RPMI8226 (cell line): Measurements from ENCODE around the gene CDC40.
"Not testable (repeated sequence)": the region's sequence is repeated elsewhere in the genome, so short reads cannot be mapped to it uniquely, and the experiment has no call there.

Experiments used
- DNase-seq: peaks from one replicate; pipeline ENCODE4 v3.0.0-alpha.2; 2015

Gene CDC40

DNA sequence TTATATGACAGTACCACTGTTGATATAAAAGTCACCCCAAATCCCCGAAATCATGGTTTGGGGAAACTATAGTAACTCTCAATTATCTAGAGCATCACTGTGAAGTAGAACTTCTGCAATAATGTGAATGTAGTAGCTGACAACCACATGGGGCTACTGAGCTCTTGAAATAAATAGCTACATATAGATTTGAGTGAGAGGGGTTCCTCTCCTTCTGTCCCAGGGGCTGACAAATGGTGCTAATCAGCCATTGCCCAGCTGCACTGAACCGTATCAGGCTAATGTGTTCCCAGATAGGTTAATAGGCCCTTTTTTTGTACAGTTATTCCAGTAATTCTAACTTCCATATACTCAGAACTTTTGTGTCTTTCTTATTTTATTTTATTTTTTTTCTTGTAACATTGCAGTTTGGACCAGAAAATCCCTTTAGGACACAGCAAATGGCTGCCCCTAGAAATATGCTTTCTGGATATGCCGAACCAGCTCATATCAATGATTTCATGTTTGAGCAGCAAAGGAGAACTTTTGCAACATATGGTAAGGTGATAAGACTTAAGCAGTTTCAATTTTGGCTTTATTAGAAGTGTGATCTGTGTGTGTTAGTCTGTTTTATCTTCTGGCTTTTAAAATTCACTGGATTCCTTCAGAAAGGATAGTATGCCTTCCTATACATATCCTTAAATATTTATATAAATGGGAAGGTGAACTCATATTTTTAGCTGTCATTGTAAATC, 21.1 kb downstream of the CDC40 start:
- no peak for DNase-seq

DNA sequence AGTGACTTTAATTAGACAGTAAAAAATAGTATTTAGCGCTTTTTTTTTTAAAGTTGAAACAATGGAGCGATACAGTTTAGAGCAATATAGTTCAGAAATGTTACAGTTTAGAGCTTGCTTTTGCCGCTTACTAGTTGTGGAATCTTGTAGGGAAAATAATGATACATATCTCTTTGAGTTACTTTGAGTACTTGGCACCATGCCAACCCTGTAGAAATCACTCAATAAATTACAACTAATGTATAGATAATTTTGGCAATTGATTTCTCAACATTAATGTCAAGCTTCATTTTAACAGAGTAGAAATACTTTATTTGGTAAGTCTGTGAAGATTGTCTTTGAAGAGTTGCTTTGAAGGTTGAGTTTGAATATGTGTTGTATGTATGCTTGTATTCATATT, 27.4 kb downstream of the CDC40 start:
- no peak for DNase-seq

DNA sequence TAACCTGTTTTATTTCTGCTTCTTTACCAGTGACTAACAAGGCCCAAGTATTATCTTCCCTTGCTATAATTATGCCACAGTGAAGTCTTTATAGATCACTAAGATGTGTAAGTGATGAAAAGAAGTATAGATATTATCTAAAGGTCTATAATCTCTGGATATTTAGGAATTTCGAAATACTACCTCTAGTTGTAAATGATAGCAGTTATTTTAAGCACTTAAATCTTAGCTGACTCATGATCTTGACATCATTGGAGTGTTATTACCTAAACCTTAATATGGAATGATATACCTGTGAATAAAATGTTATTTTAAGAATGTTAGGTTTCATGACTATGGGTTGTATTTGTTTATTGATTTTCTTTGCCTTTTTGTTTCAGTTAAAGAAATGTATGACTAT, 31.5 kb downstream of the CDC40 start:
- no peak for DNase-seq

- DNase-seq: no peak
Observed at GRCh38 chr6:110214338-110214737, 34.1 kb downstream of the CDC40 start.

GRCh38 chr6:110216140-110216539, 35.9 kb downstream of the CDC40 start:
- no peak for DNase-seq

DNA sequence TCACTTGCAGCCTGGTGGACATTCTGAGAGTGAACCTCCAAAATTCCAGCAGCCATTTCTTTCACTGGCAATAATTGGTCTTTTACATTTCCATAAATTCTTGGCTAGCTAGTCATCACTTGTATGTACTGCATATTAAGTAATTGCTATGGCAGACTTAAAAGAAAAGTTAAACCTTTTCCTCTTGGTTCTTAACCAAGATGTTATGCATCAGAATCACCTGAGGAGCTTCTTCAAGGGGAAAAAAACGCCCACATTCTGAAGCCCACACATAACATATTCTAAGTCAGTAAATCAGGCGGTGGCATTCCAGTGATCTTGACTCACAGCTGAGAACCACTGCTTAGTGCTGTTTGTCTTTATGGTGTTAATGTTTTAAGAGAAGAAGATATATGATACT, 37.0 kb downstream of the CDC40 start:
- DNase-seq: no peak

- no peak for DNase-seq
Observed at GRCh38 chr6:110221738-110222137, 41.5 kb downstream of the CDC40 start.

DNA sequence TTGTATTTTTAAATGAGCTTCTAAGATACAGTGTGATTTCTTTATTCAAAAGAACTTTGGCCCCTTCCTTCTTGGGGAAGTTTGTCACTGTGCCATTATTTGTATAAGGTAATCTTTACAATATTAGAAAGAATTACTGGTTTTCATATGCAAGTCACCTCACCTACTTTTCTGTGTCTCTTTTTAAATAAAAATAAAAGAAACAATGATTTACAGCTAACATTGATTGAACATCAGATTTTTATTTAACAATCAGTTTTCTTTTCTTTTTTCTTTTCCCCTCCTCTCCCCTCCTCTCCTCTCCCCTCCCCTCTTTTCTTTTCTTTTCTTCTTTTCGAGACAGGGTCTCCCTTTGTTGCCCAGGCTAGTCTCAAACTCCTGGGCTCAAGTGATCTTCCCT, 46.0 kb downstream of the CDC40 start:
- DNase-seq: no peak

DNA sequence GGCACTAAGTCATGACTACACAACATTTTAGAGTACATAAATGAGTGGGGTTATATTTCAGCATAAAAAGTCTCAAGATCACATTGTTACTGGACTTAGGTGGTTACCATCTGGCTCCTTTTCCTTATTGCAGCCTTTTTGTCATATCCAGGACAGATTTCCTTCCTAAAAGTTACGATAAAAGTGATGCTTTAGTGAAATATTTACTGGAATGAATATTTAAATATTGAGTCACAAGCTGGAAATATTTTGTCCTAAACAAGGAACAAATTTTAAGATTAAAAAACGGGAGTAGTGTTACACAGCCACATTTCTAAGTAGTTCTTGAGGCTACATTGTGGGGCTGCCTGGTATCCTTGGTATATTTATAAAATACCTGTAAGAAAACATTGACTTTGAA, 52.2 kb downstream of the CDC40 start:
- no peak for DNase-seq

GRCh38 chr6:110233770-110234374, 53.6 kb downstream of the CDC40 start:
- DNase-seq: peak; percentile 26

- not testable (repeated sequence) for DNase-seq
Observed at GRCh38 chr6:110236007-110236406, 55.8 kb downstream of the CDC40 start.

GRCh38 chr6:110239526-110240274, 59.5 kb downstream of the CDC40 start:
- DNase-seq: no peak

- DNase-seq: not testable (repeated sequence)
Observed at GRCh38 chr6:110244621-110245020, 64.4 kb downstream of the CDC40 start.

DNA sequence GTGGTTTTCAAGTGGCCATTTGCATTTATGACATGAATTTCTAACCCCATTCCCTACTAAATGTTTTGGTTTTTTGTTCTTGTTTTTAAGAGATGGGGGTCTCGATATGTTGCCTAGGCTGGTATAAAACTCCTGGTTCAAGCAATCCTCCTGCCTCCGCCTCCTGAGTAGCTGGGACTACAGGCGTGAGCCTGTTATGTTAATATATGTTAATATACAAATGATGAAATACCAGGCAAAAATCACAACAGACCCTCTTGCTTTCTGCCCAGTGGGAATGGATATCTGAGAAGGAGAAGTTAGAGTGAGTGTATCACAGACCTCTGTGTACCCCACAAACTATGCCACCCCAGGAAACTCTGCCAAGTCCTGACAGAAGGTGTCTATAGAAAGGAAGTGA, 66.2 kb downstream of the CDC40 start:
- no peak for DNase-seq

- DNase-seq: no peak
Observed at GRCh38 chr6:110246900-110247546, 66.8 kb downstream of the CDC40 start.

GRCh38 chr6:110250058-110250457, 69.8 kb downstream of the CDC40 start:
- DNase-seq: no peak

DNA sequence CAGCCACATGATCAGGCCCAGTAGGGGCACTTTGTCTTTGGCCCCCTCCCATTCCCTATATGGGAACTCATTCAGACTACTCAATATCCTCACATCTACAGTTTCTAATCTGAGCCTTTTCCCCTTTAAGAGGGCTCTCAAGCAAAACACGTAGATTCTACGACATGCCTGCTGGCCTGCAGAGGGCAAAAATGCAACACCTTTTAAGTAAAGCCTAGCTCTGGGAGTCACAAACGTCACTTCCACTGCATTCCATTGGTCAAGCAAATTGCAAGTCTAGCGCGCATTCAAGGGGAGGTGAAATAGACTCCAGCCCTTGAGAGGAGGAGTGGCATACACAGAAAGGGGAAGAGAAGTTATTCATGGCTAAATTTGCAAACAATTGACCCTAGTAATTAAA, 70.6 kb downstream of the CDC40 start:
- DNase-seq: no peak

DNA sequence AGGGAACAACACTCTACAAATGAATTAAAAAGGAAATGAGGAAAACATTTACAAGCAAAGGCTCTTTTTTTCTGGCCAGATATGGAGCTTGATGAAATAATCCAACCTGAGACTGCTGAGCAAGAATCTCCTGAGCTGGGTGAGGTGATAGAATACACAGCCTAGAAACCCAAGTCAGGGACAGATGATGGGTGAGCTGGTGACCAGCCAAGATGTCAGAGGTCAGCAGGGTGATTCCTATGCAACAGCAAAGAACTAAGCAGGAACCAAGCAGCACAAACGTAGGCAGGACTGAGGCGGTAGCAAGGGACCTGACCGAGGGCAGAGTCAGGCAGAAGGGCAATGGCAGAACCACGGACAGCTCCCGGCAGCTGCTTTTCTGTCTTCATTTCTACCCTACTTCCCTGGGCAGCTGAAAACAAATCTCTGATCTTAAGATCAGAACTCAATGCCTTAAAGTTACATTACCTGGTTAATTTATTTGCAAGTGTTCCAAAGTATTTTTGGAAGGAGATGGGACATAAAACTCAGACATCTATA, 75.1 kb downstream of the CDC40 start:
- peak; percentile 9 for DNase-seq

- DNase-seq: no peak
Observed at GRCh38 chr6:110256366-110256765, 76.1 kb downstream of the CDC40 start.

DNA sequence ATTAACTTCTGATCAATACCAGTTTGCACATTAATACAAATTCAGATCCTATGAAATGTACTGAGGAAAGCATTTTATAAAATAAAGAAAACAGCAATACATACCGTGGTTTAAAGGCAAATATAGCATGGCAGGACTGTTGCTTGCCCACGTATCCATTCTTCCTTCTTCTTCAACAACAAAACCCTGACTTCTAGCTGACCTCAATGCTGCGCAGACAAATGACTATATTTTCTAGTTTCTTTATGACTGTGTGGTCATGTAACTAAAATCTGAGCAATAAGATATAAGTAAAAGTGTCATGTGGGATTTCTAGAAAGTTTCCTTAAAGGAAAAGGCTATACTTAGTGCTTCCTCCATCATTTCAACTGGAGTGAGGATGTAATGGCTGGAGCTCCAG, 85.0 kb downstream of the CDC40 start:
- DNase-seq: no peak

GRCh38 chr6:110266996-110267395, 86.8 kb downstream of the CDC40 start:
- DNase-seq: no peak

GRCh38 chr6:110269623-110270022, 89.4 kb downstream of the CDC40 start:
- no peak for DNase-seq

DNA sequence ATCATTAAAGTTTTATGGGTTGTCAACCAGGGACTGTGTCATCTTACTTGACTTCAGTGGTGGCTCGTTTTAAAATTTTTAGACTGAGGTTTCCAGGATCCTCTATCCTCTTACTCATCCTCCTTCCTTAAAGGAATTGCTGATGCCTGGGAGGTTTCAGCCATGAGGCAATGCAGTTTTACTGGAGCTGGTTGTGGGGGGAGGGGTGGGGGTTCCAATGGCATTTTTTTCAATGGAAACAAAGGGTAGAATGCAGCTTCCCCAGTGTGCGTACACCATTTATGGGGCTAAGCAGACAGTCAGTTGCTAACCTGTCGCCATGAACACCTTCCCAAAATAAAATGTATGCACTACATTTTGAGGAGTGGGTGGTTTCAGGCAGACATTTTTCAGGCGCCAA, 89.9 kb downstream of the CDC40 start:
- DNase-seq: no peak

- no peak for DNase-seq
Observed at GRCh38 chr6:110271732-110272022, 91.5 kb downstream of the CDC40 start.
